Lower leg skin (tissue), 4 donors: ENCODE data around the gene STK10. TPM values are rescaled to one million over a fixed set of nuclear protein-coding genes. Genes with fewer than 3 reads are reported as not detected.

Source experiments
- DNase-seq, 2 donors: peaks; one replicate each; pipeline ENCODE4 v3.0.0-alpha.2; 2019; ENCODE audit warnings: low spot score in 2 of 2
- H3K4me3 ChIP-seq: fragments of 200-600 bp; sonication (generic); 2 replicates; pipeline ENCODE4 v1.5.1; 2017; ENCODE audit warnings: mild to moderate bottlenecking, low read depth; ENCODE audit not compliant: poor library complexity, severe bottlenecking
- POLR2A ChIP-seq, 2 donors: fragments of 450-650 bp; IDR thresholded peaks; one replicate each; pipeline ENCODE4 v1.6.1; 2016 to 2017; ENCODE audit warnings: antibody characterized with exemption in 2 of 2, mild to moderate bottlenecking in 1 of 2, moderate library complexity in 1 of 2
- WGBS, 2 donors: methylation state at CpG; one replicate each; pipeline ENCODE4 v1.1.5; 2018; 5-methylcytosine and 5-hydroxymethylcytosine counted together
- intact Hi-C: fragments of 100-400 bp; cut with DNase I; formaldehyde crosslinking; loops from one replicate; pipeline ENCODE4 v1.15.0; 2023; ENCODE audit warnings: low total_unique reads
- total RNA-seq, 4 donors: library from RNA; depleted of rRNA; stranded (reverse); fragments of >200 nt; gene quantifications; one replicate each; pipeline ENCODE4 v1.1.0, GENCODE V29; 2016
- TF ChIP-seq, protein P1 (sequence below), 3 donors: fragments of 450-650 bp; IDR thresholded peaks; one replicate each; pipeline ENCODE4 v1.5.1; 2016; ENCODE audit warnings: antibody characterized with exemption in 3 of 3, mild to moderate bottlenecking in 3 of 3, moderate library complexity in 2 of 3

The STK10 gene
- total RNA-seq, 4 donors from 2014 or later = 34.4 to 59.8 (median 40.7) TPM

GRCh38 chr5:172113036-172113435 lies 75.0 kb downstream of the STK10 start:
- WGBS, 2 donors = 89% methylated on average over 7 of the region's 7 CpGs
- no peak overlapping the region for H3K4me3 ChIP-seq
- intact Hi-C loops = no loop called here
- TF ChIP-seq, protein P1, sequence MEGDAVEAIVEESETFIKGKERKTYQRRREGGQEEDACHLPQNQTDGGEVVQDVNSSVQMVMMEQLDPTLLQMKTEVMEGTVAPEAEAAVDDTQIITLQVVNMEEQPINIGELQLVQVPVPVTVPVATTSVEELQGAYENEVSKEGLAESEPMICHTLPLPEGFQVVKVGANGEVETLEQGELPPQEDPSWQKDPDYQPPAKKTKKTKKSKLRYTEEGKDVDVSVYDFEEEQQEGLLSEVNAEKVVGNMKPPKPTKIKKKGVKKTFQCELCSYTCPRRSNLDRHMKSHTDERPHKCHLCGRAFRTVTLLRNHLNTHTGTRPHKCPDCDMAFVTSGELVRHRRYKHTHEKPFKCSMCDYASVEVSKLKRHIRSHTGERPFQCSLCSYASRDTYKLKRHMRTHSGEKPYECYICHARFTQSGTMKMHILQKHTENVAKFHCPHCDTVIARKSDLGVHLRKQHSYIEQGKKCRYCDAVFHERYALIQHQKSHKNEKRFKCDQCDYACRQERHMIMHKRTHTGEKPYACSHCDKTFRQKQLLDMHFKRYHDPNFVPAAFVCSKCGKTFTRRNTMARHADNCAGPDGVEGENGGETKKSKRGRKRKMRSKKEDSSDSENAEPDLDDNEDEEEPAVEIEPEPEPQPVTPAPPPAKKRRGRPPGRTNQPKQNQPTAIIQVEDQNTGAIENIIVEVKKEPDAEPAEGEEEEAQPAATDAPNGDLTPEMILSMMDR (IDR thresholded peaks at IDR 0.05) = no peak
- no peak for TF ChIP-seq POLR2A (IDR thresholded peaks at IDR 0.05)
- DNase-seq = no peak

- H3K4me3 ChIP-seq = no peak overlapping the region
- no peak for TF ChIP-seq POLR2A (IDR thresholded peaks at IDR 0.05)
- TF ChIP-seq, protein P1 (IDR thresholded peaks at IDR 0.05) = no peak
- no peak for DNase-seq
- intact Hi-C loops = no loop called here
These were observed 76.2 kb downstream of the STK10 start for GRCh38 chr5:172111852-172112225.

DNA sequence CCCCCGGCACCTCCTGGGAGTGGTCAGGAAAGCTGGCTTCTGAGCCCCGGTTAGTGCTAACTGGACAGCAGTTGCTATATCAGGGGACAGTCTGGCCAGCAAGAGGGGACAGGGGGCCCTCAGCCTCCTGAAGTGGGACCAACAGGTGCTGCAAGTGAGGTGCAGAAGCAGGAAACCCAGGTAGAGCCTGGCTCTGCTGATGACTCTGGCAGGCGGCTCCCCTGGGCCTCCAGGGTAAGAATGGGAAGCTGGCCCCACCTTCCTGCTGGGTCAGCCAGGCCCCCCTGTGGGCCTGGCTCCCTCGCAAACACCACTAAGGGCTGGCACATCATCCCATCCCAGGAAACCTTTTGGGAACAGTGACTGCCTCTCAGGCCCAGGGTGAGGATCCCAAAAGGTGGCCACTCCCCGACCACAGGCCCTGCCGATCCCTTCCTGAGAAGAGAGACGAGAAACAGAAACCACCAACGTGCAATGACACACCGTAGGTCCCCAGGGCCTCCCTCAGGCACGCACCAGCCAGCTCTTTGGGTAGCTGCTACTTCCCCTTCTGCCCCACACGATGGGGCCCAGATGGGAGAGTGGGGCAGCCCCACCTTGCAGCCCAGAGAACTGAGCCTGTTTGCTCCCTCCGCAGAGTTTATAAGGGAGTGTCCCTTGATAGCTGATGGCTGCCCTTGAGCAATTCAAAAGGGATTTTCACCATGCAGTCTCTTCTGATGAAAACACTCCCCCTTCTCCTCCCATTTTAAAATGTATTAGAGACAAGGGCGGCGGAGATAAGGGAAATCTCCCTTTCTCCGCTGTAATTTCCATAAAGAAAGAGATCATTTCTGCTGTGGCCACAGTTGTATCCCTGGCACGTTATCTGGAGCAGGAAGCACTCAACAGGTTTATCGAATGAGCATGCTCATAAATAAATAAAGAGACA lies 76.8 kb downstream of the STK10 start:
- TF ChIP-seq, protein P1 (IDR thresholded peaks at IDR 0.05) = no peak
- no peak for TF ChIP-seq POLR2A (IDR thresholded peaks at IDR 0.05)
- H3K4me3 ChIP-seq = no peak overlapping the region
- intact Hi-C loops = no loop called here
- no peak for DNase-seq
- 18 to 26% methylated on average over 10 to 17 of the region's 17 CpGs for WGBS, 2 donors

- 67 to 68% methylated on average over 14 of the region's 14 CpGs for WGBS, 2 donors
- DNase-seq = no peak
- TF ChIP-seq, protein P1 (IDR thresholded peaks at IDR 0.05) = no peak
- no peak for TF ChIP-seq POLR2A (IDR thresholded peaks at IDR 0.05)
- intact Hi-C loops = no loop called here
- H3K4me3 ChIP-seq = no peak overlapping the region
These were observed 77.7 kb downstream of the STK10 start for GRCh38 chr5:172110260-172110815.

DNA sequence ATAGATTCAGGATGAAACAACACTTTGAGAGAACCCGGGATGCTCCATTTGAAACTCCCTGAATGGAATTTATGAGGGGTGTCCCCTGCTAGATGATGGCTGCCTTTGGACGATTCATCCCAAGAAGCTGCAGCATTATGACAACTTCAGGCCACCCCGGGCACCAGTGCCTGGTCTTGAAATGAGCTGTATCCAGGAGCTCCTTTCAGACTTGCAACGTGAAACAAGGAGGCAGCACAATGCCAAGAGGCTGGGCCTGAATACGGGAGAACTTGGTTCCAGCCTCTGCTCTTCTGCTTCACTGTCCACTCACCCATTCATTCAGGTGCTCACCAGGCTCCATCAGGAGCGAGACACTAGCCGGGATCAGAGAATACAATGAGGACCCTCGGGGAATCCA lies 78.3 kb downstream of the STK10 start:
- no peak for DNase-seq
- TF ChIP-seq POLR2A (IDR thresholded peaks at IDR 0.05) = no peak
- TF ChIP-seq, protein P1 (IDR thresholded peaks at IDR 0.05) = no peak
- WGBS, 2 donors = 81 to 83% methylated on average over 8 of the region's 8 CpGs
- H3K4me3 ChIP-seq = no peak overlapping the region
- intact Hi-C loops = loop anchor here (5.0 kb wide), 1 partner anchor 183 kb away; no protein-coding TSS in a partner anchor
